ENCODE data around the gene FRY.

DNA sequence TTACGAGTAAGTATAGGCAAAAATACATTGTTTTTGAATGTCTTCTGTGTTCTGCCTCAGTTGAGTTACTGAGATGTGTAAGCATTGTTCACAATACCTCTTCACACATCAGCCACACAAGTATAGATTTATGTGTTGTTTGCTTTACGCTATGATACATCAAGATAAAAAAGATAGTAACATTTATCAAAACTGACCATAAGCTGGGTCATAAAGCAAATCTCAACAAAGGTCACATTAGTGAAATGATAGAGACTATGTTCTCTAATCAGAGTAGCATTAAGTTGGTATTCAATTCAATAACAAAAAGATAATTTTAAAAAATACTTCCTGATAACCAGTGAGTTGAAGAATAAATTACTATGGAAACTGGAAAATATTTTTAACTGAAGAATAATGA is 156.1 kb downstream of the FRY start:
- no peak for TF ChIP-seq POLR2A (IDR thresholded peaks at IDR 0.05)
- TF ChIP-seq, protein P1, sequence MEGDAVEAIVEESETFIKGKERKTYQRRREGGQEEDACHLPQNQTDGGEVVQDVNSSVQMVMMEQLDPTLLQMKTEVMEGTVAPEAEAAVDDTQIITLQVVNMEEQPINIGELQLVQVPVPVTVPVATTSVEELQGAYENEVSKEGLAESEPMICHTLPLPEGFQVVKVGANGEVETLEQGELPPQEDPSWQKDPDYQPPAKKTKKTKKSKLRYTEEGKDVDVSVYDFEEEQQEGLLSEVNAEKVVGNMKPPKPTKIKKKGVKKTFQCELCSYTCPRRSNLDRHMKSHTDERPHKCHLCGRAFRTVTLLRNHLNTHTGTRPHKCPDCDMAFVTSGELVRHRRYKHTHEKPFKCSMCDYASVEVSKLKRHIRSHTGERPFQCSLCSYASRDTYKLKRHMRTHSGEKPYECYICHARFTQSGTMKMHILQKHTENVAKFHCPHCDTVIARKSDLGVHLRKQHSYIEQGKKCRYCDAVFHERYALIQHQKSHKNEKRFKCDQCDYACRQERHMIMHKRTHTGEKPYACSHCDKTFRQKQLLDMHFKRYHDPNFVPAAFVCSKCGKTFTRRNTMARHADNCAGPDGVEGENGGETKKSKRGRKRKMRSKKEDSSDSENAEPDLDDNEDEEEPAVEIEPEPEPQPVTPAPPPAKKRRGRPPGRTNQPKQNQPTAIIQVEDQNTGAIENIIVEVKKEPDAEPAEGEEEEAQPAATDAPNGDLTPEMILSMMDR (IDR thresholded peaks at IDR 0.05), result no peak

Measured in Peyer's patch (tissue), 4 donors.